ENCODE data around the gene RAB35. TPM values are rescaled to one million over a fixed set of nuclear protein-coding genes. Genes with fewer than 3 reads are reported as not detected.

Gene RAB35
- total RNA-seq, 1 experiment from 2014 or later = 57.1 TPM

- ATAC-seq (no peak), DNase-seq (ENCODE audit: low read depth, low spot score) (no peak)
- H3K27me3 ChIP-seq (ENCODE audit: insufficient read depth, low read length) = no peaks in the 10 kb centered on the region
- ChIA-PET POLR2A (no interaction called here), CTCF (interaction anchor here (0.6 kb wide), 1 partner anchor 23 kb away, joined by 3 read pairs; no protein-coding TSS in a partner anchor), RAD21 (ENCODE audit: low non-redundant PET in 1 of 2, low total read pairs in 2 of 2, uncharacterized antibody in 2 of 2, unreplicated experiment in 2 of 2) (no interaction called here)
- BruUV-seq (replicated peaks) = no TSS peak
- no peak overlapping the region for H3K4me3 ChIP-seq (replicated peaks in 1 of 2; ENCODE audit: low read depth in 1 of 2, low read length in 2 of 2)
- no peak overlapping the region for H3K4me2 ChIP-seq (ENCODE audit: low read length)
- H4K20me1 ChIP-seq (ENCODE audit: insufficient read depth) = no peaks in the 10 kb centered on the region
- H3K36me3 ChIP-seq (ENCODE audit: control insufficient read depth in 1 of 2, insufficient read depth in 2 of 2, low read length in 2 of 2) = no peaks in the 10 kb centered on the region
- intact Hi-C loops (cut with micrococcal nuclease) = no loop called here
- no peaks in the 10 kb centered on the region for H3K79me2 ChIP-seq (ENCODE audit: insufficient read depth, low read length)
- no peak overlapping the region for H3K27ac ChIP-seq (ENCODE audit: low read depth, low read length)
- TF ChIP-seq ZNF274 (IDR thresholded peaks at IDR 0.05; ENCODE audit: low read depth, low read length) (no peak), MAX (IDR thresholded peaks at IDR 0.05) (no peak), ELF1 (IDR thresholded peaks at IDR 0.05; ENCODE audit: borderline replicate concordance, low read depth) (no peak), CEBPB (IDR thresholded peaks at IDR 0.05; ENCODE audit: low read depth) (no peak), ATF3 (IDR thresholded peaks at IDR 0.05) (no peak), YY1 (IDR thresholded peaks at IDR 0.05; ENCODE audit: extremely low read depth, insufficient replicate concordance, low read depth, low read length) (no peak), REST (IDR thresholded peaks at IDR 0.05; ENCODE audit: low read depth) (no peak), SIN3A (IDR thresholded peaks at IDR 0.05; ENCODE audit: low read depth) (no peak), POLR2AphosphoS5 (IDR thresholded peaks at IDR 0.05; ENCODE audit: low read depth, low read length) (no peak)
- no peaks in the 10 kb centered on the region for H3K9me3 ChIP-seq (ENCODE audit: control insufficient read depth in 1 of 2, insufficient read depth in 1 of 2, low read depth in 1 of 2, low read length in 2 of 2)
- H3K4me1 ChIP-seq (ENCODE audit: control insufficient read depth in 1 of 2, insufficient read depth in 2 of 2, low read length in 2 of 2) = peaks cover 0 to 8% of the 10 kb centered on the region in 2 experiments; a peak in 2 of 4 replicates
- no peak overlapping the region for H3K9ac ChIP-seq (ENCODE audit: low read length)
- no peak overlapping the region for H2AFZ ChIP-seq (ENCODE audit: low read depth, low read length, poor library complexity, severe bottlenecking)
- no peaks in the 10 kb centered on the region for H3K9me2 ChIP-seq (ENCODE audit: insufficient read depth)
Observed at GRCh38 chr12:120064054-120064940, 52.3 kb downstream of the RAB35 start.
